Measurements from ENCODE around the gene CCNYL1.

- TF ChIP-seq CREB5 (CRISPR knock-in tag; IDR thresholded peaks at IDR 0.05; ENCODE audit: low read depth) (no peak), CSRNP3 (CRISPR knock-in tag; IDR thresholded peaks at IDR 0.05) (no peak), ZFP3 (CRISPR knock-in tag; IDR thresholded peaks at IDR 0.05) (no peak), RARB (CRISPR knock-in tag; IDR thresholded peaks at IDR 0.05) (no peak), POU6F1 (CRISPR knock-in tag; IDR thresholded peaks at IDR 0.05; ENCODE audit: borderline replicate concordance, low read depth) (no peak), ZFP30 (CRISPR knock-in tag; IDR thresholded peaks at IDR 0.05) (no peak), PATZ1 (CRISPR knock-in tag; IDR thresholded peaks at IDR 0.05; ENCODE audit: borderline replicate concordance) (no peak), TCF4 (CRISPR knock-in tag; IDR thresholded peaks at IDR 0.05; ENCODE audit: borderline replicate concordance) (no peak), ESRRG (CRISPR knock-in tag; IDR thresholded peaks at IDR 0.05) (no peak), BACH2 (CRISPR knock-in tag; IDR thresholded peaks at IDR 0.05; ENCODE audit: borderline replicate concordance) (no peak)
Measured at GRCh38 chr2:207697411-207697810, 14.0 kb upstream of the CCNYL1 start.
